Stomach (tissue), 9 donors: ENCODE data around the gene EML4. TPM values are rescaled to one million over a fixed set of nuclear protein-coding genes. Genes with fewer than 3 reads are reported as not detected.

ENCODE experiments used
- DNase-seq, 2 donors: peaks; one replicate each; pipeline versions ENCODE4 v3.0.0 to v3.0.0-alpha.2; 2013 to 2019
- H3K27ac ChIP-seq, 5 donors: fragments of 200-600 bp in 4 of 5; sonication (generic) in 4 of 5; one replicate each; pipeline ENCODE4 v1.5.1; 2013 to 2019; ENCODE audit warnings: mild to moderate bottlenecking in 1 of 5, moderate library complexity in 1 of 5
- H3K27me3 ChIP-seq, 3 donors: fragments of 200-600 bp; sonication (generic); one replicate each; pipeline ENCODE4 v1.5.1; 2017 to 2019; ENCODE audit warnings: mixed run types in 1 of 3
- H3K36me3 ChIP-seq, 4 donors: fragments of 200-600 bp; sonication (generic); 1 replicate in 3 of 4; 2 replicates in 1 of 4; pipeline ENCODE4 v1.5.1; 2016 to 2019
- H3K4me1 ChIP-seq, 4 donors: fragments of 200-600 bp; sonication (generic); one replicate each; pipeline ENCODE4 v1.5.1; 2016 to 2019
- H3K4me3 ChIP-seq, 4 donors: fragments of 200-600 bp; sonication (generic) in 3 of 4; one replicate each; pipeline ENCODE4 v1.5.1; 2016 to 2019; ENCODE audit warnings: mild to moderate bottlenecking in 1 of 4
- H3K9me3 ChIP-seq, 4 donors: fragments of 200-600 bp; sonication (generic); one replicate each; pipeline ENCODE4 v1.5.1; 2016 to 2019
- EP300 ChIP-seq: sonication (generic); formaldehyde crosslinking; IDR thresholded peaks from one replicate; pipeline ENCODE4 v1.6.1; 2017; ENCODE audit warnings: antibody characterized with exemption
- POLR2A ChIP-seq, 4 donors: fragments of 450-650 bp; IDR thresholded peaks; one replicate each; pipeline ENCODE4 v1.6.1; 2016; ENCODE audit warnings: antibody characterized with exemption in 4 of 4, control low read depth in 2 of 4, mild to moderate bottlenecking in 1 of 4, moderate library complexity in 1 of 4
- POLR2AphosphoS5 ChIP-seq, 3 donors: sonication (generic); formaldehyde crosslinking; IDR thresholded peaks; one replicate each; pipeline ENCODE4 v1.6.1; 2016; ENCODE audit warnings: antibody characterized with exemption in 3 of 3
- WGBS, 5 donors: extraction: QIAGEN DNeasy Blood & Tissue Kit in 3 of 5; methylation state at CpG; one replicate each; pipeline versions ENCODE4 v1.1.5 to v1.1.7; 2013 to 2018; 5-methylcytosine and 5-hydroxymethylcytosine counted together
- intact Hi-C: fragments of 100-400 bp; cut with DNase I; formaldehyde crosslinking; loops from one replicate; pipeline ENCODE4 v1.15.1; 2023; ENCODE audit warnings: low total_unique reads
- polyA plus RNA-seq, 3 donors: library from polyadenylated mRNA; stranded (reverse); fragments of 200-250 nt; gene quantifications; one replicate each; pipeline ENCODE4 v1.2.3, GENCODE V29; 2013
- total RNA-seq, 5 donors: library from RNA; depleted of rRNA; stranded (reverse); fragments of >200 nt; gene quantifications; one replicate each; pipeline versions ENCODE4 v1.1.0 to v1.2.3, GENCODE V29; 2014 to 2016
- TF ChIP-seq, protein P1 (sequence below), 7 experiments: fragments of 450-650 bp in 4 of 7; fragments of 200-600 bp in 3 of 7; sonication (generic) in 3 of 7; IDR thresholded peaks; one replicate each; pipeline ENCODE4 v1.5.1; 2016 to 2019; ENCODE audit warnings: antibody characterized with exemption in 7 of 7, control low read depth in 2 of 7, mild to moderate bottlenecking in 1 of 7
- donor health status: healthy with polysubstance abuse.
- donor health status: Bipolar disorder and iron deficiency.
- donor health status: healthy.

EML4 gene
- total and polyA plus RNA-seq, 8 donors = 10.2 to 292 (median 28.6) TPM

DNA sequence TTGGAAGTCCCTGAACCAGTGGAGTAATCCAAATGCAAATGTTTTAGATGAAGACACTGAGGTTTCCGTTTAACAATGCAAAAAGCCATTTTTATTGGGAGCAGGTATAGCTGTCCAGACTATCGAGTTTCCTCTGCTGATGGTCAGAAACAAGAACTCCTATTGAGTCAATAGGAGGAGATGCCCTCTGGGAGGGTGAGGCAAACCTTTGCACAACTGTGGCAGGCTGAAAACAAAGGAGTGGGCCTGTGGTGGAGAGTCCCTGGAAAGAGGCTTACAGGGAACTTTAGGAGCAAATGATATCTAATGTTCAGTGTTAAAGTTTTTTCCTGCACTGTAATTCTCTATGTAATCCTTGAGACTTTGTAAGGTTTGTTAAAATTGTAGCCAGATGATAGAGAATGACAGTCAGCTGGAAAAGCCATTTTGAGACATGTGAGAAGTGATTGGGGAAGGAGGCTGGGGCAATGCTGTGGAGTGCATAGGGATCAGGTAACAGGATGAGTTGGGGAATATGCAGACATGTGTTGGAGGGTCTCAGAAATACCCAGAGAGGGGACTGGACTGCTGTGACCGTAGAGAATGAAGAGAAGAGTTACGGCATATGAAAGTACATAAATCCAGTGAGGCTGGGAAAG is 15.1 kb upstream of the EML4 start:
- no peak overlapping the region for H3K27ac ChIP-seq
- WGBS, 5 donors = 72 to 86% (median 77%) methylated on average over 4 of the region's 4 CpGs
- TF ChIP-seq POLR2A (IDR thresholded peaks at IDR 0.05) (no peak), EP300 (no peak)
- TF ChIP-seq, protein P1, sequence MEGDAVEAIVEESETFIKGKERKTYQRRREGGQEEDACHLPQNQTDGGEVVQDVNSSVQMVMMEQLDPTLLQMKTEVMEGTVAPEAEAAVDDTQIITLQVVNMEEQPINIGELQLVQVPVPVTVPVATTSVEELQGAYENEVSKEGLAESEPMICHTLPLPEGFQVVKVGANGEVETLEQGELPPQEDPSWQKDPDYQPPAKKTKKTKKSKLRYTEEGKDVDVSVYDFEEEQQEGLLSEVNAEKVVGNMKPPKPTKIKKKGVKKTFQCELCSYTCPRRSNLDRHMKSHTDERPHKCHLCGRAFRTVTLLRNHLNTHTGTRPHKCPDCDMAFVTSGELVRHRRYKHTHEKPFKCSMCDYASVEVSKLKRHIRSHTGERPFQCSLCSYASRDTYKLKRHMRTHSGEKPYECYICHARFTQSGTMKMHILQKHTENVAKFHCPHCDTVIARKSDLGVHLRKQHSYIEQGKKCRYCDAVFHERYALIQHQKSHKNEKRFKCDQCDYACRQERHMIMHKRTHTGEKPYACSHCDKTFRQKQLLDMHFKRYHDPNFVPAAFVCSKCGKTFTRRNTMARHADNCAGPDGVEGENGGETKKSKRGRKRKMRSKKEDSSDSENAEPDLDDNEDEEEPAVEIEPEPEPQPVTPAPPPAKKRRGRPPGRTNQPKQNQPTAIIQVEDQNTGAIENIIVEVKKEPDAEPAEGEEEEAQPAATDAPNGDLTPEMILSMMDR (IDR thresholded peaks at IDR 0.05) = no peak
- no peaks in the 10 kb centered on the region for H3K36me3 ChIP-seq
- no peaks in the 10 kb centered on the region for H3K27me3 ChIP-seq
- H3K9me3 ChIP-seq = no peaks in the 10 kb centered on the region
- DNase-seq = no peak
- H3K4me1 ChIP-seq = peaks cover 0 to 6% (median 0%) of the 10 kb centered on the region in 4 donors
- intact Hi-C loops = no loop called here
- no peak overlapping the region for H3K4me3 ChIP-seq

DNA sequence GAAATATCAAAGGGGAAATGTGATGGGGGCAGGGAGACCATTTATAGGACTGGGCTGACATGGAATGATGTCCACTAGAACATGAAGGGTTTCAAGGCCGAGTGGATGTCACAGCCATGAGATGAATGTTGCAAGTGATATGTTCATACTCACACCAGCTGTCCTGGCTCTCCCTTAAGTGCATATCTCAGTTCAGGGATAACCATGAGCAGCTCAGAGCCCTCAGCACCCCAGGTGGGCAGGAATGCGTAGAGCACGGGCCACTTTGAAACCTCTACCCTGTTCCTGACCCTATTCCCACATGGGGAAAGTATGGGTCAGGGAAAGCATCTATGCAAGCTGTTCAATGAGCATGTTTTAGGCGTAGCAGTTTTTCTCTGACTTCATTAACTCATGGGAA is 12.4 kb upstream of the EML4 start:
- Histone ChIP-seq H3K4me1 (no peaks in the 10 kb centered on the region), H3K36me3 (no peaks in the 10 kb centered on the region)
- 83 to 91% (median 88%) methylated on average over 4 of the region's 4 CpGs for WGBS, 5 donors

DNA sequence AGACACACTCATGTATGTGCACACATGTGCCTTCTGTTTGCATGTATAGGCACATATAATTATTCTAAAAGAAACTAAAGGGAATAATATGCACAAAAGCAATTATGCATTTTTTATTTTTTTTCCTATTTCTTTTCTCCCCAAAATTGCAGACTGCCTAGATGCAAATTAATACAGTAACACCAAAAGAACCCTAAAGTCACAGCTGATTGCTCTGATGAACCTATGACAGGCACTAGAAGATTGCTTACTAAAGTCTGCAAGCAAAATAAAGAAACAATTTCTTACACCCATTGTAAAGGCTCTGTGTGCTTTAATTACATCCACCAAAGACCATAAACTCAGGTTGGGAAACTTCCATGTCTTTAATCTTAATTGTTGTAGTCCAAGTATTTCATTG is 7.7 kb upstream of the EML4 start:
- TF ChIP-seq POLR2AphosphoS5 (IDR thresholded peaks at IDR 0.05) = no peak
- no peak for TF ChIP-seq EP300
- no peak for TF ChIP-seq POLR2A (IDR thresholded peaks at IDR 0.05)
- TF ChIP-seq, protein P1 (IDR thresholded peaks at IDR 0.05) = no peak
- H3K36me3 ChIP-seq = no peaks in the 10 kb centered on the region
- no peak for DNase-seq
- H3K9me3 ChIP-seq = no peaks in the 10 kb centered on the region
- no peak overlapping the region for H3K4me3 ChIP-seq
- intact Hi-C loops = no loop called here
- H3K27ac ChIP-seq = no peak overlapping the region
- no peaks in the 10 kb centered on the region for H3K4me1 ChIP-seq
- H3K27me3 ChIP-seq = no peaks in the 10 kb centered on the region

More for the DNA sequence above, 12.4 kb upstream of the EML4 start:
- H3K27me3 ChIP-seq = no peaks in the 10 kb centered on the region
- no peak for TF ChIP-seq EP300
- TF ChIP-seq, protein P1 (IDR thresholded peaks at IDR 0.05) = no peak
- TF ChIP-seq POLR2AphosphoS5 (IDR thresholded peaks at IDR 0.05) = no peak
- no peak for TF ChIP-seq POLR2A (IDR thresholded peaks at IDR 0.05)
- H3K9me3 ChIP-seq = no peaks in the 10 kb centered on the region
- intact Hi-C loops = no loop called here
- DNase-seq = no peak
- H3K27ac ChIP-seq = no peak overlapping the region
- H3K4me3 ChIP-seq = no peak overlapping the region

DNA sequence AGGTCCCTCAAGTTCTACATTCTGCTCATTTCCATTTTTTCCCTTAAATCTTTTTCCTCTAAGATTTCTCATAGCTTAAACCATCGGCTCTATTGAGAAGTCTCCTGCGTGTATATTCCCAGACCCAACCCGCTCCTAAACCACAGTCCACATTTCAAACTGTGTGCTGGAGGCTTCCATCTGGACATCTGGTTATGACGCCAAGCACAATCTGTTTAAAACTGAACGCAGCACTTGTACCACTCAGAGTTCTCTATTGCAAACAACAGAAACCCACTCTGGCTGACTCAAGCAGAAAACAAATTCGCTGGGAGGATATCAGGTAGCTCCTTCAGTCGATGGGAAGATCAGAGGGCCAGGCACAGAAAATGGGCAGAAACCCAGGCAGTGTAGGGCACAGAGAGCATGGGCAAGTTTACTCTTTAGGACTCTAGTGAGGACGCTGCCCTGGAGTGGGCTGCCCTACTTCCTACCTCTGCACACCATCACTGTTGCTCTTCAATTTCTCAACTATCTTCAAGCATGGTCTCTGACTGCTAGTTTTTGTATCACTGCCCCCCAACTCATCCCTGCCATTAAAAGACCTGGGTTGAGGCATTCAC is 5.6 kb upstream of the EML4 start:
- intact Hi-C loops = no loop called here
- H3K9me3 ChIP-seq = no peaks in the 10 kb centered on the region
- no peak overlapping the region for H3K27ac ChIP-seq
- no peaks in the 10 kb centered on the region for H3K36me3 ChIP-seq
- DNase-seq = peak in 1 of 2 donors; percentile 52
- no peak overlapping the region for H3K4me3 ChIP-seq
- TF ChIP-seq, protein P1 (IDR thresholded peaks at IDR 0.05) = no peak
- no peak for TF ChIP-seq POLR2A (IDR thresholded peaks at IDR 0.05)
- no peak for TF ChIP-seq POLR2AphosphoS5 (IDR thresholded peaks at IDR 0.05)
- TF ChIP-seq EP300 = no peak
- peaks cover 0 to 1% (median 0%) of the 10 kb centered on the region in 4 donors for H3K4me1 ChIP-seq
- 69 to 83% (median 78%) methylated on average over 8 of the region's 8 CpGs for WGBS, 5 donors
- H3K27me3 ChIP-seq = no peaks in the 10 kb centered on the region
